GM12878 (cell line): ENCODE data around the gene KCNN1. TPM values are rescaled to one million over a fixed set of nuclear protein-coding genes. Genes with fewer than 3 reads are reported as not detected.

ENCODE experiments used
- IRF5 ChIP-seq: fragments of 450-650 bp; IDR thresholded peaks from 2 replicates; pipeline ENCODE4 v1.6.1; 2017; ENCODE audit warnings: borderline replicate concordance
- POLR2A ChIP-seq: IDR thresholded peaks from 2 replicates; pipeline ENCODE4 v1.6.1; 2011; ENCODE audit warnings: low read depth, mild to moderate bottlenecking, low read length
- SKIL ChIP-seq: fragments of 450-650 bp; IDR thresholded peaks from 2 replicates; pipeline ENCODE4 v1.6.1; 2017; ENCODE audit warnings: mild to moderate bottlenecking, low read depth, inconsistent platforms; ENCODE audit not compliant: poor library complexity, severe bottlenecking
- TCF12 ChIP-seq: IDR thresholded peaks from 2 replicates; pipeline ENCODE4 v1.6.1; 2011; ENCODE audit warnings: low read depth, mild to moderate bottlenecking, low read length
- polyA plus RNA-seq, 11 experiments: library from polyadenylated mRNA; depleted of rRNA in 4 of 11; unstranded in 6 of 11; stranded (reverse) in 5 of 11; fragments of >200 nt; fragmentation: Nextera tagmentation in 4 of 11; fragmentation: Illumina TruSeq in 1 of 11; extraction: Ambion mirVana in 4 of 11; extraction: Trizol in 1 of 11; gene quantifications; 1 replicate in 1 of 11; 2 replicates in 10 of 11; pipeline versions ENCODE4 v1.2.1 to v1.2.3, GENCODE V29; 2011 to 2016; ENCODE audit warnings: inconsistent platforms in 2 of 11, missing spikeins in 2 of 11, low read depth in 1 of 11
- total RNA-seq, 4 experiments: library from RNA; depleted of rRNA in 3 of 4; stranded (reverse); fragments of >200 nt in 3 of 4; fragmentation: Illumina TruSeq in 1 of 4; extraction: Trizol in 1 of 4; gene quantifications; 2 replicates each; pipeline versions ENCODE4 v1.2.1 to v1.2.3, GENCODE V29; 2013 to 2021
- TF ChIP-seq, protein P1 (sequence below), 3 experiments: IDR thresholded peaks in 2 of 3; conservative IDR thresholded peaks in 1 of 3; 2 replicates each; pipeline ENCODE4 v1.5.1; 2011; ENCODE audit warnings: low read depth in 3 of 3, low read length in 3 of 3, mild to moderate bottlenecking in 3 of 3, control low read depth in 2 of 3, moderate library complexity in 2 of 3, inconsistent platforms in 1 of 3, mixed read lengths in 1 of 3; ENCODE audit not compliant: control insufficient read depth in 2 of 3, insufficient read depth in 1 of 3; ENCODE audit errors: extremely low read depth in 1 of 3

The KCNN1 gene
- total and polyA plus RNA-seq, 10 of the 15 experiments (the other 5 are each of a cell fraction or from before 2014, with no cell fraction given), result 0.02 to 0.95 (median 0.16) TPM; not detected in 1

- TF ChIP-seq IRF5 (no peak), POLR2A (no peak), TCF12 (peak; percentile 95), SKIL (peak; percentile 97)
- TF ChIP-seq, protein P1, sequence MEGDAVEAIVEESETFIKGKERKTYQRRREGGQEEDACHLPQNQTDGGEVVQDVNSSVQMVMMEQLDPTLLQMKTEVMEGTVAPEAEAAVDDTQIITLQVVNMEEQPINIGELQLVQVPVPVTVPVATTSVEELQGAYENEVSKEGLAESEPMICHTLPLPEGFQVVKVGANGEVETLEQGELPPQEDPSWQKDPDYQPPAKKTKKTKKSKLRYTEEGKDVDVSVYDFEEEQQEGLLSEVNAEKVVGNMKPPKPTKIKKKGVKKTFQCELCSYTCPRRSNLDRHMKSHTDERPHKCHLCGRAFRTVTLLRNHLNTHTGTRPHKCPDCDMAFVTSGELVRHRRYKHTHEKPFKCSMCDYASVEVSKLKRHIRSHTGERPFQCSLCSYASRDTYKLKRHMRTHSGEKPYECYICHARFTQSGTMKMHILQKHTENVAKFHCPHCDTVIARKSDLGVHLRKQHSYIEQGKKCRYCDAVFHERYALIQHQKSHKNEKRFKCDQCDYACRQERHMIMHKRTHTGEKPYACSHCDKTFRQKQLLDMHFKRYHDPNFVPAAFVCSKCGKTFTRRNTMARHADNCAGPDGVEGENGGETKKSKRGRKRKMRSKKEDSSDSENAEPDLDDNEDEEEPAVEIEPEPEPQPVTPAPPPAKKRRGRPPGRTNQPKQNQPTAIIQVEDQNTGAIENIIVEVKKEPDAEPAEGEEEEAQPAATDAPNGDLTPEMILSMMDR (IDR thresholded peaks at IDR 0.05 in 2 of 3, conservative IDR thresholded peaks at IDR 0.05 in 1 of 3; ENCODE audit: control insufficient read depth in 2 of 3, extremely low read depth in 1 of 3, insufficient read depth in 1 of 3, low read depth in 3 of 3, low read length in 3 of 3), result 0 out of 6 replicates have a peak, but pooled peaks of 1 of the 3 experiments have one; percentile 4
Measured at GRCh38 chr19:18044825-18045304, 78.0 kb downstream of the KCNN1 start (continued).
